HG03575 (cell line): ENCODE measurements around the gene MEGF6.
"Not testable (repeated sequence)": the region's sequence is repeated elsewhere in the genome, so short reads cannot be mapped to it uniquely, and the experiment has no call there.

Experiments used
- ATAC-seq: cut with Tn5 transposase; IDR thresholded peaks from one replicate; pipeline ENCODE4 v1.9.1; 2021; ENCODE audit not compliant: unreplicated experiment, insufficient number of reproducible peaks, low FRiP score; ENCODE audit errors: extremely low read depth

MEGF6 gene

GRCh38 chr1:3599286-3599811, 12.0 kb downstream of the MEGF6 start:
- ATAC-seq: no peak

- no peak for ATAC-seq
Measured at GRCh38 chr1:3598522-3599285, 12.6 kb downstream of the MEGF6 start.

GRCh38 chr1:3598051-3598491, 13.2 kb downstream of the MEGF6 start:
- ATAC-seq: no peak

GRCh38 chr1:3597599-3597964, 13.7 kb downstream of the MEGF6 start:
- ATAC-seq: no peak

GRCh38 chr1:3596663-3597598, 14.4 kb downstream of the MEGF6 start:
- ATAC-seq: no peak

GRCh38 chr1:3595949-3596348, 15.4 kb downstream of the MEGF6 start:
- ATAC-seq: no peak

- no peak for ATAC-seq
Measured at GRCh38 chr1:3594706-3595377, 16.5 kb downstream of the MEGF6 start.

GRCh38 chr1:3593745-3594144, 17.6 kb downstream of the MEGF6 start:
- no peak for ATAC-seq

GRCh38 chr1:3593334-3593733, 18.0 kb downstream of the MEGF6 start:
- no peak for ATAC-seq

GRCh38 chr1:3590951-3591865, 20.1 kb downstream of the MEGF6 start:
- ATAC-seq: no peak

- no peak for ATAC-seq
Measured at GRCh38 chr1:3590139-3590763, 21.1 kb downstream of the MEGF6 start.

- ATAC-seq: no peak
Measured at GRCh38 chr1:3588395-3588794, 22.9 kb downstream of the MEGF6 start.

- ATAC-seq: no peak
Measured at GRCh38 chr1:3586986-3587759, 24.1 kb downstream of the MEGF6 start.

- ATAC-seq: no peak
Measured at GRCh38 chr1:3585940-3586568, 25.3 kb downstream of the MEGF6 start.

GRCh38 chr1:3585353-3585868, 25.9 kb downstream of the MEGF6 start:
- ATAC-seq: not testable (repeated sequence)

- no peak for ATAC-seq
Measured at GRCh38 chr1:3584915-3585314, 26.4 kb downstream of the MEGF6 start.

- ATAC-seq: not testable (repeated sequence)
Measured at GRCh38 chr1:3583751-3584150, 27.6 kb downstream of the MEGF6 start.
